ENCODE results near the gene UNC93A.
"Not testable (repeated sequence)": the region's sequence is repeated elsewhere in the genome, so short reads cannot be mapped to it uniquely, and the experiment has no call there.

Gene UNC93A

GRCh38 chr6:167317172-167317571 is 26.1 kb downstream of the UNC93A start:
- DNase-seq = no peak

- not testable (repeated sequence) for DNase-seq
Measured at GRCh38 chr6:167318354-167318753, 27.2 kb downstream of the UNC93A start.

GRCh38 chr6:167318856-167319255 is 27.7 kb downstream of the UNC93A start:
- not testable (repeated sequence) for DNase-seq

- DNase-seq = not testable (repeated sequence)
Measured at GRCh38 chr6:167319856-167320753, 29.0 kb downstream of the UNC93A start.

- DNase-seq = not testable (repeated sequence)
Measured at GRCh38 chr6:167320754-167321056, 29.6 kb downstream of the UNC93A start.

GRCh38 chr6:167321185-167321584 is 30.1 kb downstream of the UNC93A start:
- DNase-seq = not testable (repeated sequence)

- DNase-seq = no peak
Measured at GRCh38 chr6:167323111-167323510, 32.0 kb downstream of the UNC93A start.

- DNase-seq = no peak
Measured at GRCh38 chr6:167324111-167324510, 33.0 kb downstream of the UNC93A start.

- DNase-seq = no peak
Measured at GRCh38 chr6:167325766-167326165, 34.7 kb downstream of the UNC93A start.

GRCh38 chr6:167327391-167327790 is 36.3 kb downstream of the UNC93A start:
- DNase-seq = no peak

- no peak for DNase-seq
Measured at GRCh38 chr6:167328086-167328485, 37.0 kb downstream of the UNC93A start.

GRCh38 chr6:167329014-167329413 is 37.9 kb downstream of the UNC93A start:
- DNase-seq = no peak

GRCh38 chr6:167330750-167331149 is 39.6 kb downstream of the UNC93A start:
- DNase-seq = no peak

- DNase-seq = no peak
Measured at GRCh38 chr6:167331565-167331964, 40.5 kb downstream of the UNC93A start.

GRCh38 chr6:167336844-167337630 is 45.9 kb downstream of the UNC93A start:
- no peak for DNase-seq

GRCh38 chr6:167337675-167338449 is 46.7 kb downstream of the UNC93A start:
- DNase-seq = no peak

GRCh38 chr6:167338541-167339117 is 47.5 kb downstream of the UNC93A start:
- no peak for DNase-seq

GRCh38 chr6:167341038-167341583 is 50.0 kb downstream of the UNC93A start:
- no peak for DNase-seq

GRCh38 chr6:167341665-167342655 is 50.8 kb downstream of the UNC93A start:
- no peak for DNase-seq

- no peak for DNase-seq
Measured at GRCh38 chr6:167342879-167343610, 51.9 kb downstream of the UNC93A start.
